HepG2 (cell line): ENCODE data around the gene ZFPL1.

ENCODE experiments used
- ASH2L ChIP-seq: fragments of 300-600, 200-600 bp; sonication (generic); IDR thresholded peaks from 2 replicates; pipeline ENCODE4 v1.7.0; 2017; ENCODE audit warnings: low read depth, mild to moderate bottlenecking, moderate library complexity, mixed read lengths, low read length; ENCODE audit not compliant: insufficient read length
- CTCF ChIP-seq: sonication (generic); formaldehyde crosslinking; IDR thresholded peaks from 2 replicates; pipeline ENCODE4 v1.5.0; 2020; ENCODE audit warnings: mild to moderate bottlenecking, missing genetic modification reagents, moderate library complexity
- FOSL1 ChIP-seq: sonication (generic); formaldehyde crosslinking; IDR thresholded peaks from 2 replicates; pipeline ENCODE4 v1.9.0; 2021; ENCODE audit warnings: missing genetic modification reagents, borderline replicate concordance
- HHEX ChIP-seq: IDR thresholded peaks from 2 replicates; pipeline ENCODE4 v1.6.1; 2016; ENCODE audit warnings: control low read depth
- NCOR1 ChIP-seq: fragments of 200-600 bp; sonication (generic); IDR thresholded peaks from 2 replicates; pipeline ENCODE4 v1.7.0; 2017; ENCODE audit warnings: antibody characterized with exemption, low read length, borderline replicate concordance
- NR2F6 ChIP-seq, 2 experiments: IDR thresholded peaks; 2 replicates each; pipeline ENCODE4 v1.6.1; 2016; ENCODE audit warnings: antibody characterized with exemption in 1 of 2, mild to moderate bottlenecking in 1 of 2
- POLR2AphosphoS5 ChIP-seq: IDR thresholded peaks from 2 replicates; pipeline ENCODE4 v1.6.1; 2012; ENCODE audit warnings: low read depth, low read length
- PRDM15 ChIP-seq: sonication (generic); formaldehyde crosslinking; IDR thresholded peaks from 2 replicates; pipeline ENCODE4 v1.4.0; 2020; ENCODE audit warnings: missing genetic modification reagents
- PRMT3 ChIP-seq: sonication (generic); formaldehyde crosslinking; IDR thresholded peaks from 2 replicates; pipeline ENCODE4 v1.8.1; 2022; ENCODE audit warnings: low read depth, mild to moderate bottlenecking, moderate library complexity, missing genetic modification reagents, borderline replicate concordance
- REST ChIP-seq, 2 experiments: IDR thresholded peaks; 2 replicates each; pipeline ENCODE4 v1.6.1; 2011 to 2012; ENCODE audit warnings: low read length in 2 of 2, borderline replicate concordance in 1 of 2, low read depth in 1 of 2, mild to moderate bottlenecking in 1 of 2, moderate library complexity in 1 of 2
- TRIM22 ChIP-seq: fragments of 450-650 bp; IDR thresholded peaks from 2 replicates; pipeline ENCODE4 v1.6.1; 2017
- XBP1 ChIP-seq: sonication (generic); formaldehyde crosslinking; IDR thresholded peaks from 2 replicates; pipeline ENCODE4 v1.5.0; 2020; ENCODE audit warnings: missing genetic modification reagents
- ZNF841 ChIP-seq: sonication (generic); formaldehyde crosslinking; IDR thresholded peaks from 2 replicates; pipeline ENCODE4 v1.8.1; 2023; ENCODE audit warnings: missing genetic modification reagents, borderline replicate concordance

GRCh38 chr11:65112546-65113360 is 28.7 kb downstream of the ZFPL1 start:
- no peak for TF ChIP-seq ASH2L
- TF ChIP-seq NR2F6 (IDR thresholded peaks at IDR 0.05): no peak
- TF ChIP-seq NR2F6 (CRISPR knock-in tag; IDR thresholded peaks at IDR 0.05): no peak
- TF ChIP-seq HHEX (CRISPR knock-in tag): no peak
- no peak for TF ChIP-seq ZNF841
- no peak for TF ChIP-seq NCOR1
- TF ChIP-seq TRIM22: no peak
- no peak for TF ChIP-seq PRMT3
- TF ChIP-seq POLR2AphosphoS5: peak; percentile 25
- peak; percentile 88 for TF ChIP-seq CTCF (CRISPR knock-in tag)
- TF ChIP-seq REST (IDR thresholded peaks at IDR 0.05; ENCODE audit: borderline replicate concordance in 1 of 2, low read depth in 1 of 2, low read length in 2 of 2): 0 out of 4 replicates have a peak, but pooled peaks of 1 of the 2 experiments have one; percentile 24
- no peak for TF ChIP-seq XBP1
- TF ChIP-seq FOSL1 (CRISPR knock-in tag): no peak
- TF ChIP-seq PRDM15 (CRISPR knock-in tag): no peak
